GM12865 (cell line): Measurements from ENCODE around the gene CHAMP1.

Source experiments
- DNase-seq: peaks from one replicate; pipeline ENCODE4 v3.0.0; 2010; ENCODE audit warnings: low read depth
- H3K4me3 ChIP-seq: 2 replicates; pipeline ENCODE4 v1.5.1; 2011; ENCODE audit warnings: mild to moderate bottlenecking, low read depth, low read length, control low read depth
- CTCF ChIP-seq: IDR thresholded peaks from 2 replicates; pipeline ENCODE4 v1.5.1; 2011; ENCODE audit warnings: low read length, control low read depth, low read depth, inconsistent platforms; ENCODE audit not compliant: insufficient read depth; ENCODE audit errors: missing control alignments

Gene CHAMP1

GRCh38 chr13:114299604-114300305 lies 14.5 kb upstream of the CHAMP1 start:
- no peak for DNase-seq
- H3K4me3 ChIP-seq: no peak overlapping the region
- no peak for TF ChIP-seq CTCF

- H3K4me3 ChIP-seq: no peak overlapping the region
- no peak for TF ChIP-seq CTCF
- DNase-seq: no peak
Observed at GRCh38 chr13:114303700-114304327, 10.5 kb upstream of the CHAMP1 start.

- DNase-seq: no peak
- H3K4me3 ChIP-seq: no peak overlapping the region
- no peak for TF ChIP-seq CTCF
Observed at GRCh38 chr13:114304346-114305034, 9.8 kb upstream of the CHAMP1 start.

GRCh38 chr13:114309086-114309485 lies 5.2 kb upstream of the CHAMP1 start:
- no peak for TF ChIP-seq CTCF
- H3K4me3 ChIP-seq: no peak overlapping the region
- DNase-seq: no peak

- H3K4me3 ChIP-seq: no peak overlapping the region
- DNase-seq: no peak
- TF ChIP-seq CTCF: no peak
Observed at GRCh38 chr13:114309806-114310410, 4.4 kb upstream of the CHAMP1 start.

DNA sequence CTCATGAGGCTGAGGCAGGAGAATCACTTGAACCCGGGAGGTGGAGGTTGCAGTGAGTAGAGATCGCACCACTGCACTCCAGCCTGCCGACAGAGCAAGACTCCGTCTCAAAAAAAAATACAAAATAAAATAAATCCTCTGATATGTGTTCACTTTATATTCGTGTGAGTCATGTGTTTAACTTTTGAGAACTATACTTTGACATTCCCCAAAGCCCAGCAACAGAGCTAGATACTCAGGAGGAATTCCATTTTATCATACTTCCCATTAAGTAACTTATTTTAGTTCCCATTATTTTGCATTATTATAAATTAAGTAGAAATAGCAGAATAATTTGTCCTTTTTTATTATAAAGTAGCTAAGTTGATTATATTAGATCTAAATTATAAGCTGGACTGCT lies 3.3 kb upstream of the CHAMP1 start:
- DNase-seq: no peak
- no peak for TF ChIP-seq CTCF
- H3K4me3 ChIP-seq: no peak overlapping the region
